ENCODE results near the gene TRIM71.
"Not testable (repeated sequence)": the region's sequence is repeated elsewhere in the genome, so short reads cannot be mapped to it uniquely, and the experiment has no call there.

Gene TRIM71

DNA sequence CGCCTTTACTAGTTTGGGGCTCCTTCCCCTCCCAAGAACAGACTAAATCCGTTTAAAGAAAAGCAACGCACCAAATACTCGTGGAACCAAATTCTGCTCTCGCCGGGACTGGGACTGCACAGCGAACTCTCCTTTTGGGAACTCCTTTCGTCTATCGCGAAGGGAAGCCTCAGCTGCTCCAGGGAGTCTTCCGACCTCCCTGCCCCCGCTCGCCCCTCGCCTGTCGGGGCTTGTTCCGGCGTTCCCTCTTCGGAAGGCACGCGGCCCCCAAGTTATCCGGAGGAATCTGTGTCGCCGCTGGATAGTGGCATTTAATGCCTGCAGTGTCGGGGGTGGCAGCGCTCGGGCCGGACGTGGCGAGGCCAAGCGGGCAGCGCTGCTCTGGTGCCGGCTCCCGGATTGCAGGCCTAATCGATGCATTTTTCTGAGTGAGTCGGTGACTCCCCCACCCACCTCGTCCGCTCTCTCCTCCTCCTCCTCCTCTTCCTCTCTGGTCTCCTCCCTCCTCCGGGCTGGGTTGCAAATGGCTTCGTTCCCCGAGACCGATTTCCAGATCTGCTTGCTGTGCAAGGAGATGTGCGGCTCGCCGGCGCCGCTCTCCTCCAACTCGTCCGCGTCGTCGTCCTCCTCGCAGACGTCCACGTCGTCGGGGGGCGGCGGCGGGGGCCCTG lies at the start of gene TRIM71:
TSS of gene TRIM71 (plus strand) at position 440 of the 671 bp plus-strand sequence. CDS start at position 524, 84 bp downstream.
- peak in 9 of 56 donors; percentile 9 to 41 (median 23) for DNase-seq

GRCh38 chr3:32778389-32778788 lies 39.4 kb upstream of the TRIM71 start:
- no peak for DNase-seq

- no peak for DNase-seq
Observed at GRCh38 chr3:32780071-32780734, 37.6 kb upstream of the TRIM71 start.

DNA sequence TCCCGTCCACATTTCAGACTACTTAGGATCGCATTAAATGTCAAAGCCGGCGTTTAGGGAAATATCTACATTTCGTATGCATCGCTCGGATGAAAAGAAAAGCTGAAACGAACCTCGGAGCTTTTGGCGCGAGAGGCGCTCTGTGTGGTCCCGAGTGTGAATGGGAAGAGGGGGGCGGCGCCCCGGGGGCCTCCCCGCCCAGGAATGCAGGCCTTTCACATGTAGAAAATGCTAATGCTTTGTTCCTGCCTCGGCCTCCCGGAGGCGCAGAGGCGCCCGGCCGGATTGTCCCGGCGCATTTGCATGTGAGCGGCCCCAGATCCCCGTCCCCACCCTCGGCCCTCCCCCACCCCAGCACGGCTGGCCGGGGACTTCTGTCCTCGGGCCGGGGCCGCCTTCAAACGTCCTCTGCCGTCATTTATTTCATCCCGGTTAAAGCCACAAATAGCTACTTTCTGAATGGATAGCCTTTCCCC lies 37.0 kb upstream of the TRIM71 start:
- DNase-seq, result peak in 11 of 56 donors; percentile 6 to 44 (median 24)

- DNase-seq, result peak in 51 of 56 donors; percentile 5 to 74 (median 40)
Observed at GRCh38 chr3:32781211-32781968, 36.4 kb upstream of the TRIM71 start.

GRCh38 chr3:32781969-32782270 lies 35.9 kb upstream of the TRIM71 start:
- not testable (repeated sequence) for DNase-seq

DNA sequence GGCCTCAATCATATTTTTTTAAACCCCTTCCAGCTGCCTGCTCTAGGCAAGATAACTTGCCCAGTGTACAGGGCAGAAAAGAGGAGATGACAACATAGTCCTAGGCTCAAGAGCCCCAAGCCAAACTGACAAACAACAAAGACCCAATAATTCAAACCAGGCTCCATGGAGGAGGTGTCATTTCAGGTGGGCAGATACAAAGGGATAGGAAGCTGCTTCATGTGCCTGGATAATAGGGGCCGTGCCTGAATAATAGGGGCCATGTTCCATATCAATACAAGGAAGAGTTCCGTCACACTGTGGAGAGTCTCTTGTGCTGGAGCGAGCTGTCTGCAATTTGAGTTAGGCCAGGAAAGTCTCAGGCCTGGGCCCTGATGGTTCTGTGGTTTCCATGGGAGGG lies 35.4 kb upstream of the TRIM71 start:
- DNase-seq, result no peak

DNA sequence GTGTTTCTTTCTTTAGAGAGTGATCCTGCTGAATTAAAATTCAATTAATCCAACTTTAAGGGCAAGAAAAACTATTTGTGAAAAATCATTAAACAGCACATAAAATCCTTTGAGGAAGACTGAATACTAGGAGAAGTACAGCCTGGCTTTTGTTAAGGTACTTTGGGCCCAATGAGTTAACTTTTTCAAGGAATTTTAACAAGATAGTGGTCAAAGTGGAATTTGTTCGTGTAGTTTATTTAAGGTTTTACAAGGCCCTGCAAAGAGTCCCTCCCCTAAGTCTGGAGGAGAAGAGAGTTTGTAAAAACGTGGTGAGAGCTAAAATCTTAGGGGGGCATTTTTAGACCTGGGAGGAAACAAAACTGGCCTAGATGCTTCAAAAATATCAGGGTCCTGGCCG lies 26.0 kb upstream of the TRIM71 start:
- no peak for DNase-seq

DNA sequence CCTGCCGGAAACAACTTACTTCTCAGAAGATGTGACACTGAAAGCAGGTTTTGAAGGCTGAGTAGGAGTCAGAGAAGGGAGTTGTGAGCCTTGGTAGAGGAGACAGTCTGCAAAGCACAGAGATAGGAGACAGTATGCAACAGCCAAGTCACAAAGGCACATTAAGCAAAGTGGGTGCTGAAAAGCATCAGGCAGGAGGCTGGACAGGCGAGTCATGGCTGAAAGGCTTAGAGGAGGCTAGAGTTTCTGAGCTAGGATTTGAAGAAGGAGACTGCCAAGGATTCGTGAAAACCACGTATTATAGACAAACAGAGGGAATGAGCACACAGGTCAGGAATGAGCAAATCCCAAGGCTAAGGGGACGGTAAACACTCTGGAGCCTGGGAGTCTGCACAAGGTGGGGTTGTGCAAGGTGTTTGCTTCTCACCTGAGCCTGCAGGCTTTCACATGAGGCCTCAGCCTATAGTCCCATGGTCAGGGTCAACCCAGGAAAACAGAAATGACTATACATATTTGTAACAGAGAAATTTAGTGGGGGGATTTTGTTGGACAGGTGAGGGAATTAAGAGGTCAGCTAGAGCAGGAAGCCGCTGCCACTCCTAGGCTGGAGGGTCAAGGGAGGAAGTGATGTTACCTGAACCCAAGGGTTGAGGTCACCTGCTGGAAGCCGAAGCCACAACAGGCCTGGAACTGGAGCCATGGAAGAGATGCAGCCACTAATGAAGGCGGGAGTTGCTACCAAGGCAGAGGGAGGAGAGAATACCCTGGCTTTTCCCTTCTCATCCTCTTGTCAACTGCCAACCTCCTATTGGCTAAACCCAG lies 23.1 kb upstream of the TRIM71 start:
- peak in 1 of 56 donors; percentile 4 for DNase-seq

DNA sequence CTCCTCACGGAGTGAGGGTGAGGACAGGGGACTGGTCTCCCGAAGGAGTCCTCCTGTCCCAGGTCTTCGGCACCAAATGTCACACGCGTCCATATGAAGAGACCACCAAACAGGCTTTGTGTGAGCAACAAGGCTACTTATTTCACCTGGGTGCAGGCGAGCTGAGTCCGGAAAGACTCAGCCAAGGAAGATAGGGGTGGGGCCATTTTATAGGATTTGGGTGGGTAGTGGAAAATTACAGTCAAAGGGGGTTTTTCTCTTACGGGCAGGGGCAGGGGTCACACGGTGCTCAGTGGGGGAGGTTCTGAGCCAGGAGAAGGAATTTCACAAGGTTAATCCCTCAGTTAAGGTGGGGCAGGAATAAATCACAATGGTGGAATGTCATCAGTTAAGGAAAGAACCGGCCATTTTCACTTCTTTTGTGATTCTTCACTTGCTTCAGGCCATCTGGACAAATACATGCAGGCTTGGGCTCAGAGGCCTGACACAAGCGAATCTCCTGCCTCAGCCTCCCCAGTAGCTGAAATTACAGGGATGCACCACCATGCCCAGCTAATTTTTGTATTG lies 21.3 kb upstream of the TRIM71 start:
- not testable (repeated sequence) for DNase-seq

GRCh38 chr3:32797776-32798175 lies 20.0 kb upstream of the TRIM71 start:
- no peak for DNase-seq

- not testable (repeated sequence) for DNase-seq
Observed at GRCh38 chr3:32801440-32801839, 16.4 kb upstream of the TRIM71 start.

DNA sequence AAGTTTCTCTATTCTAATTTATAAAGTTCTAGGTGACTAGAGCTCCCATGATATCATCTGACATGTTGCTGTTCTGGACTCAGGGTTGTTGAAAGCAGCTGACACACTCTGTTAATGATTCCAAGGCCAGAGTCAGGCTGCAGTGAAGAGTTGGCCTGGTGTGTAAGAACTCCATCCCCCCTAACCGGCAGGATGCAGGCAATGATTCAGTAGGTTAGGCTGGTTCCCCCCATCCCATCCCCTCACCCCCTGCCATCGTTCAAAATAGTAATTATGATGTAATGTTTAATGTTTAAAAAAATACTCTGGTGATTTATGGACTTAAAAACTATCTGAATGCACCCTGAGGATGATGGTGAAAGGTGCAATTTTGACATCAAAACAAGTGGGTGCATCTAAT lies 4.6 kb upstream of the TRIM71 start:
- no peak for DNase-seq

GRCh38 chr3:32814361-32814760 lies 3.4 kb upstream of the TRIM71 start:
- DNase-seq, result no peak

DNA sequence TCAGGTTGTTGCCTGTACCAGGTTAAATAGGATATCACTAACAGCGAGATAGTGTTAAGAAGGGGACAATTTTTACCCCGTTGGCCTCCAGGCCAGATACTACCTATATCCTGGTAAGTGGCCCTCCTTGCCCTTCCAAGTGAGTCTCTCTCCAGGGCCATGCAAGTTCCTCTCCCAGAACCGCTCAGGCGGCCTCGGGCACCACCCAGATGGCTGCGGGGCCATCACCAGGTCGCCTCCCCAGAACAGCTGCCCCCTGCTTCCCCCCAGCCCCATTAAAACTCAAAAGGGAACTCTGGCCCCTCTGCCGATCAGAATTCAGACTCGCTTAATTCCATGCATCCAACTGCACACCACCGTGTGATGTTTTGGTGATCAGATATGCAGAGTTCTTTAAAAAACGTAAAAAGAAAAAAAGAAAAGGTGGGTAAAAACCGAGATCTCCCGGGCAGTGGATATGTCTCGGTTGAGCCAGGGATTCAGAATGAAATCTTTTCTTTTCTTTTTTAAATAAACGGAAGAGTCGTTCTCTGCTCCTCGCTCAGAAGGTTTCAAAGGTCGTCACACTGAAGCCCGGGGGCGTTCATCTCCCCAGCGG lies 1.9 kb upstream of the TRIM71 start:
- no peak for DNase-seq

DNA sequence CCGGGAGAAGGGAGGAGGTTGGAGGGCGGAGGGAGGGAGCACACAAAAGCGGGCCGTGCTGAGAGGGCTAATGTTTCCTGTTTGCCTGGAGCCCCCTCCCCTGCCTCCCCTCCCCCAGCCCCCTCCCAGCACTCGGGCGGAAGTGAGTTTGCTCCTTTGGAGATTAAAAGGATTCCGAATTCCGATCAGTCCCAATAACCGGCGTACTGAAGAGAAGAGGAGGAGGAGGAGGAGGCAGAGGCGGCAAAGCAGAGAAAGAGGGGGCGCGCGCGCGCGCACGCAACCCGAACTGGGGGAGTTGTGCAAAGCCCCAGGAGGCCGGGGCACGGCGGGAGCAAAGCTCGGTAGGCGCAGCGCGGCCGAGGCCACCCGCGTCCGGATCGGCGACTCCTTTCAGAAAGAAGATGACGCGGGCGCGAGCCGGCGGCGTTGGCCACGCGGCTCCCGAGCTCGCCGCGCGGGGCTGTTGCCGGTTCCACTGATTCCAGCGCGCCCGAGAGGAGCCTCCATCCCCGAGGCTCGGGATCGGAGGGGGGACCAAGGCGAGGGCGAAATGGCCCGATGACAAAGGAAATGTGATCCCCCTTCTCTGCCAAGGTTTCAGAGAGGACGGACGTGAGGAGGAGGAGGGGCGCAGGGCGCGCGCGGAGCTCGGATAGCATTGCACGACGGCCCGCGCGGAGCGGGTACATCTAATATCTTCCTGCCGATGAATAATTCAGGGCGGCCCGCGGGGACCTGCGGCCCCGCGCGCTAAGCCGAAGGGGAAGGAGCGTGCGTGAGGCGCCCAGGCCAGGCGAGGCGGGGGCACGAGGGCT lies 1.1 kb upstream of the TRIM71 start:
- DNase-seq, result peak in 22 of 56 donors; percentile 4 to 62 (median 34)

DNA sequence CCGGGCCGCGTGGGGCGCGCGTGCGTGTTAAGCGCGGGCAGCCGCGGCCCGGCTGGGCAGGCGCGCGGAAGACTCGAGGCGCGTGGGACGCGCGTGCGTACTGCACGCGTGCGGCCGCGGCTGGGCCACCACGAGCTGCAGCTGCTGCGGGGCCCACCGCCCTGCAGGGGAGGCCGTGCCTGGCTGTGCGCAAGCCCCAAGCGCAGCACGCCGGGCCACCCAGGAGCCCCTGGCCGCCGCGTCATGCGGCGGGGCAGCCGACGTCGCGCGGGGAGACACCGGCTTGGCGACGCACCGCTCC lies 590 bp upstream of the TRIM71 start:
- peak in 7 of 56 donors; percentile 19 to 62 (median 45) for DNase-seq

DNA sequence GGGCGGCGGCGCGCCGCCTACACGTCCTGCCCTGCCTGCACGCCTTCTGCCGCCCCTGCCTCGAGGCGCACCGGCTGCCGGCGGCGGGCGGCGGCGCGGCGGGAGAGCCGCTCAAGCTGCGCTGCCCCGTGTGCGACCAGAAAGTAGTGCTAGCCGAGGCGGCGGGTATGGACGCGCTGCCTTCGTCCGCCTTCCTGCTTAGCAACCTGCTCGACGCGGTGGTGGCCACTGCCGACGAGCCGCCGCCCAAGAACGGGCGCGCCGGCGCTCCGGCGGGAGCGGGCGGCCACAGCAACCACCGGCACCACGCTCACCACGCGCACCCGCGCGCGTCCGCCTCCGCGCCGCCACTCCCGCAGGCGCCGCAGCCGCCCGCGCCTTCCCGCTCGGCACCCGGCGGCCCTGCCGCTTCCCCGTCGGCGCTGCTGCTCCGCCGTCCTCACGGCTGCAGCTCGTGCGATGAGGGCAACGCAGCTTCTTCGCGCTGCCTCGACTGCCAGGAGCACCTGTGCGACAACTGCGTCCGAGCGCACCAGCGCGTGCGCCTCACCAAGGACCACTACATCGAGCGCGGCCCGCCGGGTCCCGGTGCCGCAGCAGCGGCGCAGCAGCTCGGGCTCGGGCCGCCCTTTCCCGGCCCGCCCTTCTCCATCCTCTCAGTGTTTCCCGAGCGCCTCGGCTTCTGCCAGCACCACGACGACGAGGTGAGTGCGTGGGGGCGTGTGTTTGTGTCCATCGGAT lies 602 bp downstream of the TRIM71 start:
- DNase-seq, result peak in 2 of 56 donors; percentile 14 to 20

GRCh38 chr3:32818970-32819511 lies 1.2 kb downstream of the TRIM71 start:
- no peak for DNase-seq
